Measurements from ENCODE around the gene FHL3.

GRCh38 chr1:38034871-38035270 is 29.6 kb upstream of the FHL3 start:
- no peak for TF ChIP-seq CTCF (IDR thresholded peaks at IDR 0.05)
- no peak for TF ChIP-seq EP300 (IDR thresholded peaks at IDR 0.05; ENCODE audit: borderline replicate concordance in 1 of 2, low read depth in 1 of 2, low read length in 1 of 2)
- TF ChIP-seq TAF1 (IDR thresholded peaks at IDR 0.05; ENCODE audit: borderline replicate concordance, low read depth, low read length), result no peak
- no peak for TF ChIP-seq RAD21 (IDR thresholded peaks at IDR 0.05; ENCODE audit: low read length)
- TF ChIP-seq USF2 (IDR thresholded peaks at IDR 0.05; ENCODE audit: borderline replicate concordance, low read depth, low read length), result no peak
- TF ChIP-seq YY1 (IDR thresholded peaks at IDR 0.05; ENCODE audit: low read depth), result no peak
- TF ChIP-seq RXRA (IDR thresholded peaks at IDR 0.05; ENCODE audit: borderline replicate concordance, low read depth), result no peak
